Activated T-cell treated with anti-CD3 and anti-CD28 coated beads for 1 hour (primary cell): Measurements from ENCODE around the gene KAT5.
A peak's percentile ranks its signal among the peaks of the same experiment; 100 is the strongest.
"Not testable (repeated sequence)": the region's sequence is repeated elsewhere in the genome, so short reads cannot be mapped to it uniquely, and the experiment has no call there.

ENCODE experiments used
- DNase-seq: peaks from one replicate; pipeline ENCODE4 v3.0.0-alpha.2; 2020; ENCODE audit warnings: low read depth

The KAT5 gene

GRCh38 chr11:65709661-65710060 lies 2.4 kb upstream of the KAT5 start:
- DNase-seq = no peak

- DNase-seq = no peak
These were observed 1.6 kb upstream of the KAT5 start for GRCh38 chr11:65710421-65710820.

- DNase-seq = no peak
These were observed 603 bp downstream of the KAT5 start for GRCh38 chr11:65712633-65713076.

- no peak for DNase-seq
These were observed 1.3 kb downstream of the KAT5 start for GRCh38 chr11:65713212-65713969.

- DNase-seq = no peak
These were observed 2.4 kb downstream of the KAT5 start for GRCh38 chr11:65714433-65714832.

GRCh38 chr11:65716302-65716701 lies 4.2 kb downstream of the KAT5 start:
- DNase-seq = no peak

- no peak for DNase-seq
These were observed 4.8 kb downstream of the KAT5 start for GRCh38 chr11:65716774-65717405.

GRCh38 chr11:65717906-65718305 lies 5.9 kb downstream of the KAT5 start:
- DNase-seq = no peak

- DNase-seq = no peak
These were observed 6.5 kb downstream of the KAT5 start for GRCh38 chr11:65718531-65718930.

GRCh38 chr11:65718964-65719492 lies 7.0 kb downstream of the KAT5 start:
- DNase-seq = no peak

- no peak for DNase-seq
These were observed 7.8 kb downstream of the KAT5 start for GRCh38 chr11:65719871-65720210.

GRCh38 chr11:65720211-65720934 lies 8.3 kb downstream of the KAT5 start, which contains the start of gene RNASEH2C:
Gene RNASEH2C (minus strand): TSS chr11:65720798. CDS start chr11:65720758, 40 bp downstream.
- peak; percentile 64 for DNase-seq

- DNase-seq = no peak
These were observed 10.2 kb downstream of the KAT5 start for GRCh38 chr11:65722261-65722660.

GRCh38 chr11:65726660-65727059 lies 14.6 kb downstream of the KAT5 start:
- DNase-seq = no peak

- DNase-seq = no peak
These were observed 15.8 kb downstream of the KAT5 start for GRCh38 chr11:65727865-65728264.

GRCh38 chr11:65730461-65730860 lies 18.4 kb downstream of the KAT5 start:
- DNase-seq = no peak

GRCh38 chr11:65735111-65735510 lies 23.1 kb downstream of the KAT5 start:
- DNase-seq = not testable (repeated sequence)

GRCh38 chr11:65736810-65737209 lies 24.8 kb downstream of the KAT5 start:
- DNase-seq = no peak

GRCh38 chr11:65739022-65739421 lies 27.0 kb downstream of the KAT5 start:
- DNase-seq = no peak

GRCh38 chr11:65741185-65741584 lies 29.1 kb downstream of the KAT5 start:
- no peak for DNase-seq

- no peak for DNase-seq
These were observed 30.3 kb downstream of the KAT5 start for GRCh38 chr11:65742353-65742752.

GRCh38 chr11:65743681-65744025 lies 31.6 kb downstream of the KAT5 start:
- DNase-seq = no peak
